Ramos (cell line): ENCODE measurements around the gene IGSF21.

Experiments
- in situ Hi-C: fragments of 300-500 bp; cut with MboI; formaldehyde crosslinking; loops from one replicate; pipeline ENCODE4 v1.14.3; 2022; ENCODE audit warnings: low sequenced_read_pairs; ENCODE audit not compliant: unreplicated experiment

IGSF21 gene

GRCh38 chr1:18139198-18139981 is 31.8 kb downstream of the IGSF21 start:
- in situ Hi-C loops = no loop called here

DNA sequence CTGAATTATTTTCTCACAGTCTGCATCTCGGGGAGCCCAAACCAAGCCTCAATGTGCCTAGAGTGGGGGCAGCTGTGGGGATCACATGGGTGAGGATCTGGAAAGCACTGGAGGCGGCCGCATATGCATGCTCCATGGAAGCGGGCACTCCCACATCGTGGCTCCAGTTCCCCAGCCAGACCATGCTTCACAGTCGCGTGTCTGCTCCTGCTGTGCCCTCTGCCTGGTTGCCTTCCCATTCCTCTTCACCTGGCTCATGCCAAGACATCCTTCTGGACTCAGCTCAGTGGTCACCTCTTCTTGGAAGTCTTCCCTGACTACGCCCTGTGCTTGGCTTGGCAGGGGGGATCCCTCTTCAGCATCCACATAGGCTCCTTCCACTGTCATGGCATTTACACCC is 32.8 kb downstream of the IGSF21 start:
- in situ Hi-C loops = no loop called here

DNA sequence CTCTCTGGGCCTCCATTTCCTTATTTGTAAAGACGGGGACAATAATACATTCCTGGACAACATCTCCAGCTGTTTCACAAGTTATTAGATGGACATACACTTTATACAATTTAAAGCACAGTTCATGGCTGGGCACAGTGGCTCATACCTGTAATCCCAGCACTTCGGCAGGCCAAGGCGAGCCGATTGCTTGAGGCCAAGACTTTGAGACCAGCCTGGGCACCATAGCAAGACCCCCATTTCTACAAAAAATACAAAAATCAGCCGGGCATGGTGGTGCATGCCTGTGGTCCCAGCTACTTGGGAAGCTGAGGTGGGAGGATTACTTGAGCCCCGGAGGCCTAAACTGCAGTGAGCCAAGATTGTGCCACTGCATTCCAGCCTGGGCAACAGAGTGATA is 34.1 kb downstream of the IGSF21 start:
- in situ Hi-C loops = no loop called here

DNA sequence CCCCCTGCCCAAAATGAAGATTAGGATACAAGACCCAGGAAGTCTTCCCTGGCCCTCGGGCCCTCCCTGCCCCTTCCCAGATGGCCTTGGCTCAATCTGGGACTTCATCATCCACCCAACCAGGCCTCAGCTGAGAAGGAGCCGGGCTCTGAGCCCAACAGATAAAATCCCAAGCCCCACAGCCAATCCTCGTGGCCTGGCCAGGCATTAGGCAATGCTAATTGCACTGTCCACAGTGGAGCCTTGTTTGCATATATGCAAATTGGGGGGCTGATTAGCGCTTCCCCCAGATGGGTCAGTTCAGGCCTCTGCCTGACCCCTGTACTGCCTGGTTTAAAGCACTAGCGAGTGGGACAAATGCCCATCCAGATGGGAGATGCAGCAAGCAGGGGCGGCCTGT is 34.9 kb downstream of the IGSF21 start:
- in situ Hi-C loops = no loop called here

DNA sequence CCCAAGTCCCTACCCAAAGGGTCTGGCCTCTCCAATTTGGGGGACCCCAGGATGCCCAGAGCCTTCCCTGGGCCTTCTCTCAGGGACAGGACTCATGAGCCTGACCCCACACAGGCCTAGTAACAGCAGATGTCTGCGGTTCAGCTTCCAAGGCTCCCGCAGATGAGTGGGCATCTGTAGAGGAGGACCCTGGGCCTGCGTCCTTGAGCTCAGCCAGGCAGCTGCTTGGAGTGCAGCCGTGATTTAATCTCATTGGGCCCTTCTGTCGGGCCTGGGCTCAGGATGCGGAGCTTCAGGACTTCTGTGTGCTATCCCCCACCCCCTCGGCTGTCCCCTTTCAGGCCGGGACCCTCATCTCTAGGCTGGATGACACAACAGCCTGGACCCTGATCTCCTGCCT is 35.4 kb downstream of the IGSF21 start:
- in situ Hi-C loops = no loop called here

- in situ Hi-C loops = no loop called here
These were observed 36.5 kb downstream of the IGSF21 start for GRCh38 chr1:18144062-18144461.

DNA sequence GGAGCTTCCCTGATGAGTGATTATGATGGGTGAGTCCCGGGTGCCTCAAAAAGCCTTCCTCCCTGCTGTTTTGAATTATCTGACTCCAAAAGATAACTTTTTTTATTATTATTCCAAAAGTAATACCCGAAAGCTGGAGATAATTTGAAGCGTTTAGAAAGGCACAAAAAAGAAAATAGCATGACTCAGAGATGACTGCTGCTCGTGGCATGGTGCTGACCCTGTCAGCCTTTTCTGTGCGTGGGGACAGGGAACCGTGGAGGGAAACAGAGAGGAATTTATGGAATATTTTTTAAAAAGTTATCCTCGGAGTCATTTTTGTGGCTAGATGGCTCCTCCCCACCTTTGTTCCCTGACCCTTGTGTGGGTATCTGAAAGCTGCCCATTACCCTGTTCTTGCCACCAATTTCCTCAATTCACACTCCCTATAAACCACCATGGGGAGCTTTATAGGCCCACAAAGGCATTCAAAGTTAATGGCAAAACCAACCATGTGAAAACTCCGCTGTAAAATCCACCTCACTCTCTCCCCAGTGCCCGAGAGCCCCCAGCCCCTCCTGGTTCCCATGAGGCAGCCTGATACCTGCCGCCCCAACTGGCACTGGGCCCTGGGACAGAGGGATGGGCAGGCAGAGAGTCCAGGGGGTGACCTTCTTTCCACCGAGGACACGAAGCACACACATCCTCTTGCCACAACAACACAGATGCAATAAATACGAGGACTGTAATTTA is 37.5 kb downstream of the IGSF21 start:
- in situ Hi-C loops = no loop called here

GRCh38 chr1:18145851-18146618 is 38.4 kb downstream of the IGSF21 start:
- in situ Hi-C loops = no loop called here

GRCh38 chr1:18146886-18147285 is 39.3 kb downstream of the IGSF21 start:
- in situ Hi-C loops = no loop called here

- in situ Hi-C loops = no loop called here
These were observed 40.1 kb downstream of the IGSF21 start for GRCh38 chr1:18147672-18148071.

- in situ Hi-C loops = no loop called here
These were observed 40.9 kb downstream of the IGSF21 start for GRCh38 chr1:18148461-18148860.

DNA sequence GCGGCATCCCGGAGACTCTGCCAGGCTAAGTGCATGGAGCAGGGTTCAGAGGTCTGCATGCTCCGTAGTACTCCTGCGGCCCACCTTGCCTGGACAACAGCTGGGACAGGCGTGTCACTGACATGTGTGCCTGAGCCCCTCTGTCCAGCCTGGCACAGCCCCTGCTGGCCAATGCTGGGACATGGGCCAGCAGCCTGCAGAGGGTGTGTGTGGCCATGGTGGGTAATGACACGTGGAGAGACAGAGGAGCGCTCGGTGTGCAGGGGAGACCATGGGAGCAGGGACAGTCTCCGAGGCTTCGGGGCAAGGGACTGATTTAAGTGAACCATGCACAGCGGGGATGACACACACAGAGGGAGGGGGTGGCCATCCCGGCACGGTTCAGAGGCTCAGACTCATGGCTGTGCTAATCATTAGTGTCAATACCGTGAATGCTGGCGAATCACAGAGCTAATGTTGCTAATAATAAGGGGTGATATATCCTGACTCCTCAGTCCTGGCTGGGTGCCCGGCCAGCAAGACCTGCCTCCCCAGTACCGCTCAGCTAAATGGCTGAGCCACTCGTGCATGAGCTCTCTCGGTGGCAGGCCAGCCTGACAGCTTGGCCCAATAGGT is 41.5 kb downstream of the IGSF21 start:
- in situ Hi-C loops = no loop called here

DNA sequence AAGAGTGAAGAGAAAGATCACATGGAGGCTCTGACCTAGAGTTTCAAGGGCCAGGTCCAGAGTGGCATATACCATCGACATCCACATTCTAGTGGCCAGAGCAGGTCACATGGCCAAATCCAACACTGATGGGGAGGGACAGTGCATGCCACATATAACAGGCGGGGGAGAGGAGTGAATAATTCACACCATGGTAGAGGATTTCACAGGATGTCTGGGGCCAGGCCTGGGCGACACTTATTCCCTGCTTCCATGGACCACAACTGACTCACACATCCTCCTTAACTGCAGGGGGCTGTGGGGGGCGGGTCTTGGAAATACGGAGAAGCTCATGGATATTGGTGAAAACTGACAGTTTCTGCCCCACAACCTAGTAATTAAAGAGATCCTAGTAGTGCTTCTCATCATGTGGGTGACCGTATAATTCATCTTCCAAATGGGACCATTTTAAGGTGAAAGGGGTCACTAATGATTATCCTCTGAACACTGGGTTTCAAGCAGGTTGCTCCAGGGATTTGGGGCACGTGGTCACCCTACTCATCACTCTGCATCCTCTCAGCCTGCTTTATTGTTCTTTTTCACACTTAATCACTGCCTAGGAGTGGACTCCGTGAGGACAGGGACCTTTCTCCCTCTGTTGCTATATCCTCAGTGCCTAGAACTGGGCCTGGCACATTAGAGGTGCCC is 44.0 kb downstream of the IGSF21 start:
- in situ Hi-C loops = no loop called here

DNA sequence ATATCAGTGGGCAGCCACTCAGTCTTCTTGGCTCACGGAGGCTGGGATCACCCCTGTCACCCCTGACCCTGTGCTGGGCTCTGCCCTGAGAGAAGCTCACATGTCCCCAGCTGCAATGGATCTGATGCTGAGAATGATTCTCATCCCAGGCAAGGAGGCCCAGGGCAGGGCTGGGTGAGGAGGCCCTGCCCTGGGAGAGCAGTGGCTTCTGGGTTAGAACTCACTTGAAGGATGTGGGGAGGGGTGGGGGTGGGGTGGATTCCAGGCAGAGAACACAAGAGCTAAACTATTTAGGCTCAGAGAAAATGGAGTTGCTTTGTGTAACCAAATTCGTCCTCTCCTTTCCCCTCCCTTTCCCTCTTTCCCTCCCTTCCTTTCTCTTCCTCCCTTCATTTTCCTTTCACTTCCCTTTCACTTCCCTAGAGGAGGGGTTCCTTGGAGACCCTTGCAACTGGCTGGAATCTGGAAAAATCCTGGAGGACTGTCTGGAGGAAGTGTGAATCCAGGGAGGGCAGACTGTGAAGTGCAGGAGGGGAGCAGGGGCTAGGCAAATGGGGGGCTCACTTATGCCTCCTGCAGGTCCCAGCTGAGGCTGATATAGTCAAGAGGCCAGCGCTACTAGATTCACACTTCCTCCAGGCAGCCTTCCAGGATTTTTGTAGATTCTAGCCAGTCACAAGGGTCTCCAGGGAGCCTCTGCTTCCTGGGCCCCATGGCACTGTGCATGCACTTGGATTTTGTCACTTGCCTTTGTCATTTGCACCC is 47.0 kb downstream of the IGSF21 start:
- in situ Hi-C loops = no loop called here

- in situ Hi-C loops = no loop called here
These were observed 48.3 kb downstream of the IGSF21 start for GRCh38 chr1:18155881-18156385.

DNA sequence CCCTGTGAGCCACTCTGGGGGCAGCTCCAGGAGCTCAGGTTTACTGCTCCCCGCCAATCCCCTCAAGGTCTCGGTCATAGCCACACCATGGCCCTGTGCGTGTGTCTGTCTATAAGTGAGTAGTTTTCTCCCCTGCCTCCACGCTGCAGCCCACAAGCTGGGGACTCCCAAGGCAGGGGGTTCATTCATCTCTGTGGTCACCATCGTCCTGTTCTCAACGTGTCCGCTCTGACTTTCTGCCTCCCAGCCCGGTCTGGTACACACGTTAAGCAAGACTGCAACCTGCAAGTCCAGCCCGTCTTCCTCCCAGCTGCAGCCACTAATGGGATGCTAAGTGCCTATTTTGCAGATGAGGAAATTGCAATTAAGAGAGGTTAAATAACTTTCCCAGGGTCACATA is 49.8 kb downstream of the IGSF21 start:
- in situ Hi-C loops = no loop called here

GRCh38 chr1:18157968-18158367 is 50.4 kb downstream of the IGSF21 start:
- in situ Hi-C loops = no loop called here

DNA sequence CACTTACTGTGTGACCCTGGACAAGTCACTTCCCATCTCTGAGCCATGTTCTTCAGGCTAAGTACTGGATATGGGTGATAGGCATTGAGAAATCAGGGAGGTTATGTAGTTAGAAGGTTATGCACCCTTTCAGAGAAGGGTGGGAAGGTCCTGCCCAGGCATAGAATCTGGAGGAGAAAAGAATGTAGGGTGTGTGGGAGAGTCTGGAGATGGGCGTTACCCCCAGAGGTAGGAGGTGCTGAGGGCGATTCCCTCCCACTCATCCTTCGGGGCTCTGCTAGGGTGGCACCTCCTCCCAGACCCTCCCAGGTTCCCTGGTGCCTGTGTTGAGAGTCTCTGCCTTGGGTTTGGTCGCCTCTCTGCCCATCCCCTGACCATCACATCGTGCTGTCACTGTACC is 51.1 kb downstream of the IGSF21 start:
- in situ Hi-C loops = no loop called here

- in situ Hi-C loops = no loop called here
These were observed 52.8 kb downstream of the IGSF21 start for GRCh38 chr1:18160290-18160942.
